WI38 (cell line): ENCODE data around the gene LMO7.

Experiments
- H3K4me3 ChIP-seq: 2 replicates; pipeline ENCODE4 v1.5.1; 2011; ENCODE audit warnings: low read depth, mild to moderate bottlenecking, control low read depth, low read length
- CTCF ChIP-seq: IDR thresholded peaks from 2 replicates; pipeline ENCODE4 v1.5.1; 2012; ENCODE audit warnings: low read depth, mild to moderate bottlenecking, control low read depth, low read length

Gene LMO7

GRCh38 chr13:75798353-75799255, 162.5 kb downstream of the LMO7 start:
- no peak for TF ChIP-seq CTCF
- H3K4me3 ChIP-seq, result no peak overlapping the region

- H3K4me3 ChIP-seq, result no peak overlapping the region
- TF ChIP-seq CTCF, result no peak
Measured at GRCh38 chr13:75800545-75800944, 164.4 kb downstream of the LMO7 start.

GRCh38 chr13:75801388-75801945, 165.3 kb downstream of the LMO7 start:
- TF ChIP-seq CTCF, result no peak

GRCh38 chr13:75802161-75802560, 166.0 kb downstream of the LMO7 start:
- no peak for TF ChIP-seq CTCF
- H3K4me3 ChIP-seq, result no peak overlapping the region

More at GRCh38 chr13:75801388-75801945, 165.3 kb downstream of the LMO7 start:
- no peak overlapping the region for H3K4me3 ChIP-seq

- no peak overlapping the region for H3K4me3 ChIP-seq
- no peak for TF ChIP-seq CTCF
Measured at GRCh38 chr13:75803164-75803611, 167.1 kb downstream of the LMO7 start.

- no peak overlapping the region for H3K4me3 ChIP-seq
- no peak for TF ChIP-seq CTCF
Measured at GRCh38 chr13:75804054-75804453, 167.9 kb downstream of the LMO7 start.

GRCh38 chr13:75804605-75805004, 168.5 kb downstream of the LMO7 start:
- H3K4me3 ChIP-seq, result no peak overlapping the region
- no peak for TF ChIP-seq CTCF
